Gastrocnemius medialis (tissue), 4 donors: ENCODE data around the gene DOCK11.
"Not testable (repeated sequence)": the region's sequence is repeated elsewhere in the genome, so short reads cannot be mapped to it uniquely, and the experiment has no call there.

Experiments used
- CTCF ChIP-seq, 5 experiments: fragments of 450-650 bp in 3 of 5; fragments of 200-600 bp in 2 of 5; sonication (generic) in 2 of 5; IDR thresholded peaks in 4 of 5; conservative IDR thresholded peaks in 1 of 5; 1 replicate in 4 of 5; 2 replicates in 1 of 5; pipeline ENCODE4 v1.5.1; 2016 to 2019; ENCODE audit warnings: antibody characterized with exemption in 5 of 5, mild to moderate bottlenecking in 3 of 5, moderate library complexity in 3 of 5
- POLR2A ChIP-seq, 2 donors: fragments of 450-650 bp; IDR thresholded peaks; one replicate each; pipeline ENCODE4 v1.6.1; 2017; ENCODE audit warnings: antibody characterized with exemption in 2 of 2, mild to moderate bottlenecking in 2 of 2, moderate library complexity in 2 of 2

- not testable (repeated sequence) for TF ChIP-seq POLR2A (IDR thresholded peaks at IDR 0.05); CTCF (IDR thresholded peaks at IDR 0.05 in 4 of 5, conservative IDR thresholded peaks at IDR 0.05 in 1 of 5)
These were observed 236.9 kb downstream of the DOCK11 start for GRCh38 chrX:118732551-118732950.
